Measurements from ENCODE around the gene CELF2.
"Not testable (repeated sequence)": the region's sequence is repeated elsewhere in the genome, so short reads cannot be mapped to it uniquely, and the experiment has no call there.

Gene CELF2

GRCh38 chr10:11170993-11171851 lies 153.6 kb downstream of the CELF2 start:
- DNase-seq (ENCODE audit: low read depth in 3 of 3, low spot score in 1 of 3): no peak

DNA sequence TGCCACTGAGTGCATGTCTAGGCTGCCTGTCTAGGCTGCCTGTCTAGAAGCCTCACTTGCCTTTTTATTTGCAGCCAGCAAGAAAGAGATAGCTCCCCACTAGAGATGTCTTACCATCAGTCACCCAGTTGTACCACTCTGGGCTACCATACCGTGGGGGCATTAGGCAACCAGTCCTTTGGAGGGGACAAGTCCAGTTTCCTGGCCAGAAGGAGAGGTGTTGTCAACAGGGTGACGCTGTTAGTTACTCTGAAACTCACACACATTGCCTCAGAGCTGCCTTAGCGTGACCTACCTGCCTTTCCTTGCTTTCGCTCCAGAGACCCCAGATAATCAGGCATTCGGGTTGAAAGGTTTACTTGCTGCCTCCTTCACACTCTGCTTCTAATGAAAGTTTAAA lies 155.4 kb downstream of the CELF2 start:
- no peak for DNase-seq (ENCODE audit: low read depth in 3 of 3, low spot score in 1 of 3)

DNA sequence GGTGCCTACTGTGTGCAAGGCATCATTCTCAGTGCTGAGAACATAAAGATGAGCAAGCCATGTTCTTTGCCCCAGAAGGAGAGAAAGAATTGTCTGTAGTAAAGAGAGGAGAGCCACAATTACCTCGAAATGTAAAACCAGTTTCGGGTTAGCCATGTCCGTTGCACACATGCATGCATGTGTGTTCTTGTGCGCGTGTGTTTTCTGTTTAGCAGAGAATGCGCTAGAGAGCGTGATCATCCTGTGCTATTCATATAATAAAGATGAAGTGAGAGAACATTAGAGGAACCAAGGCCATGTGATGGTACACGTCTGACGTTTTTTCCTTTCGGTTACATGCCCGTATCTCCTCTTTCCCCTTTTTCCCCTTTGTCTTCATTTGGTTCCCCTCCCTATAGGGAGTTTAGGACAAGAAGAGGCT lies 158.2 kb downstream of the CELF2 start:
- DNase-seq (ENCODE audit: low read depth in 3 of 3, low spot score in 1 of 3): no peak

GRCh38 chr10:11176746-11177145 lies 159.1 kb downstream of the CELF2 start:
- DNase-seq (ENCODE audit: low read depth in 3 of 3, low spot score in 1 of 3): no peak

DNA sequence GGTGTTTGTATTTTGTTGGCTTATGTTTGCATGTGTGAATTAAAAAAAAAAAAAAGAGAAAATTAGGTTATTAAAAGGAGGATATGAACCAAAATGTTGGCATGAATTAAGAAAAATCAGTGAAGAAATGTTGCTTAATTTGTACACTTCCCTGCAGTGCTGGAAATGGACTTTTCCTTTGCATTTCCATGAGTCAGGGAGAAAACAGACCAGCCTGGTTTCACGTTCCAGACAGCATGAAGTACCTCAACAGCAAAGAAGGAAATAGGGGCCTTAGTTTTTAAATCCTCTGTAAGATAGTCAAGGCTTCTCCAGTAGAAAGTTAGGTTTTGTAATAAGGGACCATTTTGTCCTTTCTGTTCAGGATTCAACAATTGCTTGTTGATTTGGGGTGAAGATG lies 159.7 kb downstream of the CELF2 start:
- DNase-seq (ENCODE audit: low read depth in 3 of 3, low spot score in 1 of 3): no peak

DNA sequence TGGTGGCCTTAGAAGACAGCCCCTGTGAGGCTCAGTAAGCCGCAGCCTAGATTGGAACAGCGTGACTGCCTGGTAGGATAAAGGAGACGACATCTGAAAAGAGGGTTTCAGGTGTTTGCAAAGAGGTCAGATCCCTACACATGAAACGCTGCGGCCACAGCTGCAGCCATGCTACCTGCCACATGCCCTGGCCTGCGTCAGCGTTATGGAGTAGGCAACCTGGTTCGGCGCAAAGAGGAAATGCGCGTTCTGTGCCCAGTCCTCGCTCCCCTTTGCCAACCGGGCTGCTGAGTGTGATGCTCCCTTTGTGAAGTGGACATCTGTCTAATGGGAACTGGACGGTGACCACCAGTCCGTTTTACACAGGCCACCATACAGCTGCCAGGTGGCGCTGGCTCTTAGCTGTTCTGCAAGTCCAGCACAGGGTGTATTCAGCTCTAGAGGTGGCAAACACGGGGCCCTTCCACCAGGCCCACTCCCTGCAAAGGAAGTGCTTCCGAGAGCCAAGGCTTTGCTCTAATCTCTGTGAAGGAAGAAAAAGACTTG lies 160.3 kb downstream of the CELF2 start:
- DNase-seq (ENCODE audit: low read depth in 3 of 3, low spot score in 1 of 3): no peak

- peak; percentile 44 to 63 (median 62) for DNase-seq (ENCODE audit: low read depth in 3 of 3, low spot score in 1 of 3)
These were observed 161.2 kb downstream of the CELF2 start for GRCh38 chr10:11178606-11179515.

DNA sequence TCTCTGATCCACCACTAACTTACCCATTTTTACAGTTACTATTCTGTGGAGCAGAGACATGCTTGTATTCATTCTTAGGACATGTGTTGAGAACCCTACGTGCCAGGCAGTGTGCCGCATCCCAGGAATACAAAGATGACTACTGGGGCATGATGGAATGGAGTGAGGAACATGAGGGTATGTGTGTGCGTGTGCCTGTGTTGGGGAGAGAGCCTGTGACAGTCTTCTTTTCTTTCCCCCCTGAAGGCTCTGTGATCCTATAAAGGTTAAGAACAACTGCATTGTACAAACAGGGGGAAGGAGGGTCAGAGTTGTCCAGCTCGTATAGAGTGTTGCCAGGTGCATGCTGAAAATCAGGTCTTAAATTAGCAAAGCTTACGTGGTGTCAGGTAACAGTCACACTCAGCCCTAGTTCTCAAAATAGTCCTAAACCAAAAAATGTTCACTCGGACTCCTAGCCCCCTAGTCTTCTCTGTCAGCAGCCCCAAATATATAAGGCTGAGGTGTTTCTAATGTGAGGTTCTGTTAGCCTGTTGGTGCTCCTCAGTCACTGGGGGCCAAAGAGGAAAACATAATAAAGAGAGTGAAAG lies 161.9 kb downstream of the CELF2 start:
- DNase-seq (ENCODE audit: low read depth in 3 of 3, low spot score in 1 of 3): no peak

DNA sequence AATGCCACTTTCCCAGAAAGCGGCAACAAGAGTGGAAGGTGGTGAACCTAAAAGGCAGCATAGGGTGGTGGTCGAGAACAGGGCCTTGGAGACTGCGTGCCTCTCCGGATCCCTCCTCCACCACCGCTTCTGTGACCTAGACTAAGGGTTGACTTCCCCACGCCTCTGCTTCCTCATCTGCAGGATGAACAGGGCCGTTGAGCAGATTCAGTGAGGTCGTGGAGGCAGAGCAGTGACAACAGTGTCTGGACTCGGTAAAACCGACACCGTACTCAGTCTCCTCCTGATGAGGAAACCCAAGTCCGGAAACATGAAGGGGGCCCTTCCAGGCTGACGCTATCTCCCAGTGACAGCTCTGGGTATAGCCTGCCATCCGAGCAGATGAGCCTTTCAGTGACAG lies 162.6 kb downstream of the CELF2 start:
- DNase-seq (ENCODE audit: low read depth in 3 of 3, low spot score in 1 of 3): peak in 1 of 3 donors; percentile 31

- no peak for DNase-seq (ENCODE audit: low read depth in 3 of 3, low spot score in 1 of 3)
These were observed 164.3 kb downstream of the CELF2 start for GRCh38 chr10:11181978-11182377.

GRCh38 chr10:11183015-11183414 lies 165.3 kb downstream of the CELF2 start:
- no peak for DNase-seq (ENCODE audit: low read depth in 3 of 3, low spot score in 1 of 3)

GRCh38 chr10:11184093-11184492 lies 166.4 kb downstream of the CELF2 start:
- DNase-seq (ENCODE audit: low read depth in 3 of 3, low spot score in 1 of 3): no peak

GRCh38 chr10:11185128-11185665 lies 167.5 kb downstream of the CELF2 start:
- DNase-seq (ENCODE audit: low read depth in 3 of 3, low spot score in 1 of 3): not testable (repeated sequence)

DNA sequence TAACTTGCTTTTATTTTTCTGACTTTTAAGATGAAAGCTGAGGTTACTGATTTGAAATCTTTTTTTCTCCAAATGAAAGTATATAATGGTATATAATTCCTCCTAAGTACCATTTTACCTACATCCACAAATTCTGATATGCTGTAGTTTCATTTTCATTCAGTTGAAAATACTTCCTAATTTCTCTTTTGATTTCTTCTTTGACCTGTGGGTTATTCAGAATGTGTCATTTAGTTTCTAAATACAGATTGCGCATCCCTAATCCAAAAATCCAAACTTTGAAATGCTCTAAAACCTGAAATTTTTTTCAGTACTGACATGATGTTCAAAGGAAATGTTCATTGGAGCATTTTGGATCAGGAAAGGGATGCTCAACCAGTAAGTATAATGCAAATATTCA lies 168.7 kb downstream of the CELF2 start:
- no peak for DNase-seq (ENCODE audit: low read depth in 3 of 3, low spot score in 1 of 3)

GRCh38 chr10:11189582-11190376 lies 172.1 kb downstream of the CELF2 start:
- no peak for DNase-seq (ENCODE audit: low read depth in 3 of 3, low spot score in 1 of 3)

DNA sequence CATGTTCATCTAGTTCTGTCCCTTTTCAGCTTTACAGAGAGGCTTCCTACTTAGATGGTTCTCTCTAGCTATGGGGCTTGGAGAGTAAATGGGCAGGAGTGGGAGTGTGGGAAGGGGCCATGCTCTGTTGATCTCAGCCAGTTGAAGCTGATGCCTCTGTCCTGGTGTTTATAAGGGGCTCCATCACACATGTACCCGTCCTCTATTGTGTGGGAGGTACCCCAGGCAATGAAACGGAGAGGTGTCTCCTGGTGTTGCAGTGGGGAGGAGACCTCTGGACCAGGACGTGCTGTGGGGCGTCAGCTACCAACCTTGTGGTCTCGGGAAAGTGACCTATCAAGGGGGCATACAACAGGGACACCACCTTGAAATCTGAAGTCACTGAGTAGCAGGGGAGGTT lies 173.5 kb downstream of the CELF2 start:
- no peak for DNase-seq (ENCODE audit: low read depth in 3 of 3, low spot score in 1 of 3)

DNA sequence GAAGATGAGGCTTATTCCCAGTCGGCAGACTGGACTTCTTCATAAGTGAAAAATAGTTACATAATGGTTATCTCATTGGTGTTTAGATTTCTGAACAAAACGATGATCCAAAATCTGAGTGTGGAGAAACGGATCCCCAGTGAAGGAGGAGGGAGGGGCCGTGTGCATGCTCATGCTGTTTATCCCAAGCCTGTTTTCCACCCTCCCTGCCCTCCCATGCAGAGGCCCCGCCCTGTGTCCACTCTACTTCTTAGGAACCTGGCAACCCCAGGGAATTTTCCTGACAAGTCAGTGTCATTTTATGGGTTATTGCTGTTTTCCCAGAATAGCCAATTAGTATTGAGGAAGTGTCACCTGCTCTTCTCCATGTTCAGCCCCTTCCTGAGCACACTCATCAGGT lies 174.0 kb downstream of the CELF2 start:
- no peak for DNase-seq (ENCODE audit: low read depth in 3 of 3, low spot score in 1 of 3)

DNA sequence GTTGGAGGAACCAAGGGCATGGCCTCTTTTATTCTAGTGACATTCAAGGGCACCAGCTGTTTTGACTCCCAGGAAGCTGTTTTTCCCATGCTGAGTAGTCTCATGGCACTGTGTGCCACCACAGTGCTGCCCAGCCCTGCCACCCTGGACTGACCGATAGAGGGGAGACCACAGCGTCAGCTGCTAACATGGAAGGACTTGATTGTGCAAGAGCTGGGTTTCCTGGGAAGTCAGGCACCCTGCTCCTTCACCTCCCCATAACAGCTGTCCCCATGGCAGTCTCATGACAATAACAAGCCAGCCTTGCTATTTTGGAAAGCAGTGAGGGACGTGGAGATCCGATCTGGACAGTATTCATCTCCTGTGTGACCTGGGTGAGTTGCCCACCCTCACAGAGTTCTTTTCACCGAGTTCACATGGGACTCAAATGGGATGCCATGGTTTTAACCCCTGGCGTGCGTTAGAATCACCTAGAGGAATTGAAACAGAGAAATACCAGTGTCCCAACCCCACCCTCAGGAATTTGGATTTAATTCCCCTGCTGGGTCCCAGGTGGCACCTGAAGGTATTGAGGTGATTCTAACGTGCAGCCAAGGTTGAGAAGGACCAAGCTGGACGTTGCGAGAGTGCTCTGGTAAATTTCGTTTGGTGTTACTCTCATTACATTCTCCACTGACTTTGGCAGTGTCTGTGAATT lies 174.8 kb downstream of the CELF2 start:
- no peak for DNase-seq (ENCODE audit: low read depth in 3 of 3, low spot score in 1 of 3)

GRCh38 chr10:11193001-11193551 lies 175.4 kb downstream of the CELF2 start:
- DNase-seq (ENCODE audit: low read depth in 3 of 3, low spot score in 1 of 3): no peak
